GM12873 (cell line): ENCODE data around the gene SMAD9.

Experiments
- CTCF ChIP-seq: IDR thresholded peaks from 2 replicates; pipeline ENCODE4 v1.5.1; 2012; ENCODE audit warnings: low read depth, mild to moderate bottlenecking, moderate library complexity, low read length, control low read depth; ENCODE audit not compliant: insufficient read depth; ENCODE audit errors: missing control alignments

The SMAD9 gene

GRCh38 chr13:36814465-36814864 lies 105.6 kb downstream of the SMAD9 start:
- TF ChIP-seq CTCF: no peak

- TF ChIP-seq CTCF: no peak
Measured at GRCh38 chr13:36813225-36813624, 106.8 kb downstream of the SMAD9 start.

- TF ChIP-seq CTCF: no peak
Measured at GRCh38 chr13:36807616-36808015, 112.4 kb downstream of the SMAD9 start.

- TF ChIP-seq CTCF: no peak
Measured at GRCh38 chr13:36806102-36806501, 113.9 kb downstream of the SMAD9 start.

- TF ChIP-seq CTCF: no peak
Measured at GRCh38 chr13:36804588-36804987, 115.5 kb downstream of the SMAD9 start.

GRCh38 chr13:36801035-36801434 lies 119.0 kb downstream of the SMAD9 start:
- TF ChIP-seq CTCF: no peak

- no peak for TF ChIP-seq CTCF
Measured at GRCh38 chr13:36796052-36796451, 124.0 kb downstream of the SMAD9 start.
